GM18502 (cell line): Measurements from ENCODE around the gene SNAP29.
"Not testable (repeated sequence)": the region's sequence is repeated elsewhere in the genome, so short reads cannot be mapped to it uniquely, and the experiment has no call there.

ENCODE experiments used
- ATAC-seq: cut with Tn5 transposase; IDR thresholded peaks from one replicate; pipeline ENCODE4 v1.9.1; 2021; ENCODE audit warnings: mild to moderate bottlenecking; ENCODE audit not compliant: unreplicated experiment, poor library complexity

Gene SNAP29

DNA sequence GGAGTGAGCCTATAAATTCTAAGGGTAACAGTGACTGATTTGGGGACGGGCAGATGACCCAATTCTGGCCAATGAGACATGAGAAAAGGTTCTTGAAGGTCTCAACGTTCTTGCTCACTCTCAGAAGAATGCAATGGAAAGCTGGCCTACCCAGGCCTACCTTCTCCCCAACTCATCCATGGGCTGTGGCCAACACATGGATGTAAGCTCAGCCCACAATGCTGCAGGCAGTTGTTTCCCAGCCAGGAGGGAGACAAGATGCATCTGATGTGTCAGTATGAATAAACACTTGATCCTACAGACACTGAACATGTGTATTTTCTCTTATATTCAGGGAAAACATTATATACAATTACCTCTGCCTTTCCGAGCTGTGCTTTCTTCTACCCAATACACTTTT lies 24.6 kb upstream of the SNAP29 start:
- ATAC-seq, result no peak

GRCh38 chr22:20834725-20835124 lies 24.1 kb upstream of the SNAP29 start:
- no peak for ATAC-seq

DNA sequence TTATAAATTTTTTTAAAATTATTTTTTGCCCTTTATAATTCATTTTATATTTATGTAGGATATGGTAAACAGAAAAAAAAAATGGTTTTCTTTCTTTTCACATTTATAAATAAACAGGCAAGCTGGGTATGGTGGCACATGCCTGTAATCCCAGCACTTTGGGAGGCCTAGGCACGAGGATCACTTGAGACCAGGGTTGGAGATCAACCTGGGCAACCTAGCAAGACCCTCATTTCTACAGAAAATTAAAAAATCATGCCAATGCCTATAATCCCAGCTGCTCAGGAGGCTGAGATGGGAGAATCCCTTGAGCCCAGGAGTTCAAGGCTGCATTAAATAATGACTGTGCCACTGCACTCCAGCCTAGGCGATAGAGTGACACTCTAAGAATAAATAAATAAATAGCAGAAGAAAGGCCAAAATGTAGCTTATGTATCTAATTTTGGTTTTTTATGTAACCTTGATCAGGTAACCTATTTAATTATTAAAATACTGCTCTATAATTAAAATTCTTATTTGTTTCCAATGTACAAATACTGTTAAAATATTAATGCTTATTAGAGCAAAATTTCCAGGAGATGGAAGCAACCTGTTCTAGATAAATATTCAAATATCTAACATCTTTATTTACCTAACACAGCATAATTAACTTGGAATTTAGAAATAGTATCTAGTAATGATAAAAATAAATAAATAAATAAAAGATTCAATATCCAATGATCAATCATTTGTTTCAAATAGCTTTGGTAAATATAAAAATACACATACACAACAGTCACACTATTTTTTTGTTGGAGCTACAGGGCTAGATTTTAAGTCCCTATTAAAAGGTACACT lies 21.6 kb upstream of the SNAP29 start:
- no peak for ATAC-seq

DNA sequence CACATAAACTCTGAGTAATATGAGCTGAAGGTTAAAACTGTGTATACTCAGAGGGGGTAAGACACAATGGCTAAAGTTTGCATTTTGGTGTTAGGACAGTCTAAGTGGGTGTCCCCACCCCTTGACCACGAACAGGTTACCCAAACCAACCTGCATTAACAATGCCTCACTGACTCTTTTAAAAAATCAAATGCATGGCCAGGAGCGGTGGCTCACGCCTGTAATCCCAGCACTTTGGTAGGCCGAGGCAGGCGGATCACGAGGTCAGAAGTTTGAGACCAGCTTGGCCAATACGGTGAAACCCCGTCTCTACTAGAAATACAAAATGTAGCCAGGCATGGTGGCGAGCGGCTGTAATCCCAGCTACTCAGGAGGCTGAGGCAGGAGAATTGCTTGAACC lies 19.5 kb upstream of the SNAP29 start:
- not testable (repeated sequence) for ATAC-seq

GRCh38 chr22:20839837-20840645 lies 18.8 kb upstream of the SNAP29 start:
- ATAC-seq, result no peak

DNA sequence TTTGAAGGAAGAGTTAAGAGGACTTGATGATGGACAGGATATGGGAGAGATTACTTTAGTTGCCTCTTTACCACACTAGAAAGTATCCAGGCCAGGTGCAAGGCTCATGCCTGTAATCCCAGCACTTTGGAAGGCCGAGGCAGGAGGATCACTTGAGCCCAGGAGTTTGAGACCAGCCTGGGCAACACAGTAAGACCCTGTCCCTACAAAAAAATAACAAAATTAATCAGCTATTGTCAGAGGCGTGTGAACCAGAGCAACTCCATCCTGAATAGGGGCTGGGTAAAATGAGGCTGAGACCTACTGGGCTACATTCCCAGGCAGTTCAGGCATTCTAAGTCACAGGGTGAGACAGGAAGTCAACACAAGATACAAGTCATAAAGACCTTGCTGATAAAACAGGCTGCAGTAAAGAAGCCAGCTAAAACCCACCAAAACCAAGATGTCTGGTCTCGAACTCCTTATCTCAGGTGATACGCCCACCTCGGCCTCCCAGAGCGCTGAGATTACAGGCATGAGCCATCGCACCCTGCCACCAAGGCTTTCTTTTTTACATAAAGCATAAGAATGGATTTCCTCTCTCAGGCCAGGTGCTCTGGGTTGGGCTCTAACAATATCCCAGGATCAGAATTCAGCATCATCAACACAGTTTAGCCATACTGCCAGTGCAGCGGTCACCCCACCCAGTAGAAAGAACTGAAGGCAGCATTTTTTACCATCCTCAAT lies 18.0 kb upstream of the SNAP29 start:
- ATAC-seq, result no peak

- no peak for ATAC-seq
Measured at GRCh38 chr22:20843501-20843900, 15.3 kb upstream of the SNAP29 start.

DNA sequence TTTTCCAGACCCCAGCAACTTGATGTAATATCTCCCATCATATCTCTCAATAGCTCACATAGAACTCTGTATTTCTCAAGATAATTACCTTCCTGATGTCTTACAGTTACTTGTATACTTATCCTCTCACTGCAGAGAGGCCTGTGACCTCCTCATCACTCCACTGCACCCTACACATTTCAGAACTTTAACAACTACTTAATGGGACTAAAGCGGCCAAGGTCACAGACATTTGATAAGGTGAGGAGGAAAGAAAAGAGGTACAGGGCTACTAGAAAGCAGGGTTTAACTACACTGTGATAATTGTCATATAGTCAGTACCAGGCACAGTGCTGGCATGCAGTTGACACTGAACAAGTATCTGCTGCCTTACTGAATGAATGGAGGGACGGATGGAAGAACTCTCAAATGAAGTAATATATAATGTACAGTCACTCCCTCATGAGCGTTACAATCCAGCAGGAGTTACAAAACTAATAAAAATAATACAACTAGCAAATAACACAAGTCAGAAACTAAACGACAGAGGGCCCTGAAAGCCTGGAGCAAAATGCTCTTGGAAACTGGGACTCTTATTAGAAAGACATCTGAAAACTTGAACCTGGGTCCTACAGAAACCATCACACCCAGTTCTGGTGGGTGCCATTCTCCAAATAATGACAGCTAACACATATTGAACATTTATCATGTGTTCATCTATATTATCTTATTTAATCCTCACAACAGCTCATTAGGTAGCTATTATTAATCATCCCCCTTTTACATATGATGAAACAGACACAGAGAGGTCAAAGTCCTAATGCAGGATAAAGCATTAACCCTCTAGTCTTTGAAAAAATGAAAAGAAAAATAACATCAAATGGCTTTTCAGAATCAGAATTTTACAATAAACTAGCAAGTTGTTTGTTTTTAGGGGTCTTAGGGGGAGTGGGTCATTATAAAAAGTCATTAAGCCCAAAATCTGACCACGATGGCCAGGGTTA lies 14.5 kb upstream of the SNAP29 start:
- ATAC-seq, result no peak

- ATAC-seq, result no peak
Measured at GRCh38 chr22:20847318-20847822, 11.4 kb upstream of the SNAP29 start.

GRCh38 chr22:20852076-20852475 lies 6.7 kb upstream of the SNAP29 start:
- no peak for ATAC-seq

GRCh38 chr22:20852503-20852902 lies 6.3 kb upstream of the SNAP29 start:
- no peak for ATAC-seq

DNA sequence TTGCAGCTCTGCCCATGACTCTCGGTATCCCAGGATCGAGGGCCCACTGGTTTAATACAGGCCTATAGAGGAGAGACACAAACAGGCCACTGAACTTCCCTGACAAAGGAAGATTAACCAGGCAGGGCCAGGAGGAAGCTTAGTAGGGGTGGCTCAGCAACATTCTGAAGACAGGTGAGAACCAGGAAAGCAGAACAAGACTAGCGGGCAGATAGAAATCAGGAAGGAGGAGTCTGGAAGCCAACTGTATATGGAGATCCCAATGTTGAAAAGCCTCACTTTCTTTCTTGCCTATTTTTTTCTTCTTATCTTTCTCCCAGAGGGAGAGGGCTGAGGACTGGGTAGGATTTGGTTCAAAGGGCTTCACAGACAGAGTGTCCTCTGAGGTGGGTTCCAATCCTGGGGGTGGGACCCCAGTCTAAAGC lies 5.6 kb upstream of the SNAP29 start:
- ATAC-seq, result no peak

GRCh38 chr22:20857247-20857643 lies 1.6 kb upstream of the SNAP29 start:
- no peak for ATAC-seq

GRCh38 chr22:20857838-20858614 lies 781 bp upstream of the SNAP29 start:
- ATAC-seq, result peak; percentile 59

- no peak for ATAC-seq
Measured at GRCh38 chr22:20859615-20860014, 808 bp downstream of the SNAP29 start.

GRCh38 chr22:20862540-20862939 lies 3.7 kb downstream of the SNAP29 start:
- no peak for ATAC-seq

DNA sequence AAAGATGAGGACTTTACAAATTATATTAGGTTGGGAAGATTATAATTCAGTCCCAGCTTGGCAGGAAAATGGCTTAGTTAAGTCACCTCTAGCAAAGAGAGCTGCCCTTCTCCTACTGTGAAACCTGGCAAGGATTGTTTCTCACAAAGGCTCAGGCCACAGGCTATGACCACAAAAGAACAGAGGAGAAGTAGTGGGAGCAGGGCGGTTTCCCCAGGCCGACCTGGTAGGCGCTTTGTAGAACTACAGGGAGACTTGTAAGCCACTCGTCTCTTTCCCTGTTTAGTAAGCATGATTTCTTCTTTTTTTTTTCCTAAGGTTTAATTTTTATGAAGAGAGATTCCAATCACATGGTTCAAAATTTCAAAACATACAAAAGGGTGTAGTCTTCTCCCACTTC lies 4.6 kb downstream of the SNAP29 start:
- ATAC-seq, result no peak

DNA sequence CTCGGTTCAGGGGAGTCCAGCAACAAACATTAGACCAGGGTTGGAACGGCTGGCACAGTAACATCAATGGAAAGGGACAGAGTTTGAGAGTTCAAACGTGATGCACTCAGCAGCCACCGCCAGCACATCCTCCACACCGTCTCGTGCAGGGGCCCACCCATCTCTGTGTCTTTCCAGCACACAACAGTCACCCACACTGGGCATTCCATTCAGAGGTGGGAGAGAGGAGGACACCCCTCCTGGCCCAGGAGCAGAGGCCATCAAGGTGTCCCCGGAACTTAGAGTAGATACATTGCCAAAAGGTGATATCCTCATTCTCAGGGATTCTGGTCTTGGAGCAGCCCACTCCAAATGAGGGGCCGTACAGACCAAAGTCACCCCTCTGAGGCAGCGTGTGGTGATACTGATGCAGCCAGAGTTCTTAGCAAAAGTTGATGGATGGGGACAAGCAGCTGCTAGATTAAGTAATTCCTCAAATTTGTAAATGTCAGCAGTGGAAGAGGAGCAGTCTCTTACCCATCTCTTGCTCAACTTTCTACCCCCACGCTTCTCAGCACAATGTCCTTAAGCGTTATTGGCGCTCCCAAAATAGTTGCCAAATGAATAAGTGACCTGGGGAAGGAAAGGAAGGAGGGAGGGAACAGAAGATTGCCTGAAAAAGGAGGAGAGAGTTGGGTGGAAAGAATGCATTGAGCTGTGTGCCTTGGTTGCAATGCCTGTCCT lies 5.5 kb downstream of the SNAP29 start:
- no peak for ATAC-seq
